C4-2B (cell line): ENCODE results near the gene DAZAP1.

Experiments used
- CTCF ChIP-seq: fragments of 450-650 bp; conservative IDR thresholded peaks from 2 replicates; pipeline ENCODE4 v1.5.1; 2017; ENCODE audit warnings: mild to moderate bottlenecking
- ZFX ChIP-seq: fragments of 450-650 bp; IDR thresholded peaks from 2 replicates; pipeline ENCODE4 v1.6.1; 2017

- TF ChIP-seq CTCF: no peak
- TF ChIP-seq ZFX: no peak
These were observed 65.1 kb downstream of the DAZAP1 start for GRCh38 chr19:1472231-1473084.
